Measurements from ENCODE around the gene SGCG.

Gene SGCG

DNA sequence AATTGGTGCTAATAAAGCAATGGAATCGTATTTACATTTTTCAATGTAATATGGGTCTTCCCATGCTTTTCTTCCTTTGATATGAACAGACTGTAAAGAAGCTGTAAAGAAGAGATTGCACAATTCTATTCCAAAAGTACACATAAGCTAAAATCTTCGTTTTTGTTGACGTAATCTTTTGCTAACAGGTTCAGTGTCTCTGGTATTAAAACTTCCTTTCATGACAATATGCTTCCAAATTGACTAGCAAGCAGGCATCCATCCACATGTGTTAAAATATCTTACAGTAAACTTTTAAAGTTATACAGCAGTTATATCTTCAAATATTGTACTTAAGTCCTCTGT, 19.3 kb upstream of the SGCG start:
- Histone ChIP-seq H3K4me1 (ENCODE audit: insufficient read depth, insufficient read length) (no peaks in the 10 kb centered on the region), H3K9me3 (ENCODE audit: insufficient read depth, low read length) (peaks cover 4% of the 10 kb centered on the region; the same call in 1 of the 2 replicates), H3K27me3 (ENCODE audit: insufficient read depth, insufficient read length) (peaks cover 9% of the 10 kb centered on the region), H3K9ac (ENCODE audit: insufficient read length, low read depth) (no peak overlapping the region), H3K4me3 (ENCODE audit: insufficient read length, low read depth) (no peak overlapping the region), H3K36me3 (ENCODE audit: insufficient read depth, insufficient read length, low read length) (no peaks in the 10 kb centered on the region)
- no peak for DNase-seq (ENCODE audit: low read depth, low spot score)
- TF ChIP-seq YY1 (IDR thresholded peaks at IDR 0.05; ENCODE audit: insufficient read depth, insufficient read length) (no peak), ZNF274 (IDR thresholded peaks at IDR 0.05; ENCODE audit: low read depth, low read length) (no peak), SUZ12 (IDR thresholded peaks at IDR 0.05; ENCODE audit: extremely low read depth, insufficient read depth, insufficient read length) (no peak)

DNA sequence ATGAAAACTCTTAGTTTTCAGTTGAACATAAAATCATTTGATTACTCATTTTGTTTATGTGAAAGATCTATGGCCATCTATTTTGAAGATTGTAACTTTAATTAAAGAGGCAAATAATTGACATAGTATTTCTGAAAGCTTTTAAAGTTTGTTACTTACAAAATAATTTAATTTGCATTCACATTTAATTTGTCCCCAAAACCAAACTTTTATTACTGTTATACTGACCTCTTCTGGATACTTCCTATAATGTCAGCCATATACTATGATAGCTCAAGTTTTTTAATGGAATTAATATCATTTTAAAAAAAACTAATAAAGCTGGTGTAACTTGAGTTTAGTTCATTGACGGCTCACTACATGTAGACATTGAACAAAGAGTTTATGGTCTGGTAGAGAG, 4.9 kb upstream of the SGCG start:
- H3K9me3 ChIP-seq (ENCODE audit: insufficient read depth, low read length), result no peaks in the 10 kb centered on the region
- DNase-seq (ENCODE audit: low read depth, low spot score), result no peak
- no peaks in the 10 kb centered on the region for H3K4me1 ChIP-seq (ENCODE audit: insufficient read depth, insufficient read length)
- no peaks in the 10 kb centered on the region for H3K27me3 ChIP-seq (ENCODE audit: insufficient read depth, insufficient read length)
- no peaks in the 10 kb centered on the region for H3K36me3 ChIP-seq (ENCODE audit: insufficient read depth, insufficient read length, low read length)
- H3K4me3 ChIP-seq (ENCODE audit: insufficient read length, low read depth), result no peak overlapping the region
- TF ChIP-seq YY1 (IDR thresholded peaks at IDR 0.05; ENCODE audit: insufficient read depth, insufficient read length), result no peak
- no peak for TF ChIP-seq ZNF274 (IDR thresholded peaks at IDR 0.05; ENCODE audit: low read depth, low read length)
- no peak for TF ChIP-seq SUZ12 (IDR thresholded peaks at IDR 0.05; ENCODE audit: extremely low read depth, insufficient read depth, insufficient read length)
- H3K9ac ChIP-seq (ENCODE audit: insufficient read length, low read depth), result no peak overlapping the region

DNA sequence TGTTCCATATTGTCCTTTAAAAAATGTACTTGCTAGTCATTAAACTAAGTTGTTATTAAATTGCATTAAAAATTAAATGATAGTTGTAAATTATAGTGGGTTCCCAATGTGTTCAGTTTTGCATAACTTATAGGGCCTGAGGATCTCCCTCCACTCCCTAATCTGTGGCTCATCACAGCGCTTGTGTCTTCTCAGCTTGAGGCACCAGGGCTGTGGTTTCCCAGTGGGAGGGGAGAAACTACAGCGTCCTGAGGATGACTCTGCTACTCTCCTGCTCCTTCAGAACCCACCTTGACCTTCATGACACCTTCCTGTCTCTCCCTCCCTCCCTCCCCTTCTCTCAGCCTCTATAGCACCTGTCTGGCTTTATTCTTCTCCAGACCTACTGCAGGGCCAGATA, 1.4 kb downstream of the SGCG start:
- no peak overlapping the region for H3K4me3 ChIP-seq (ENCODE audit: insufficient read length, low read depth)
- H3K36me3 ChIP-seq (ENCODE audit: insufficient read depth, insufficient read length, low read length), result no peaks in the 10 kb centered on the region
- no peaks in the 10 kb centered on the region for H3K9me3 ChIP-seq (ENCODE audit: insufficient read depth, low read length)
- no peaks in the 10 kb centered on the region for H3K4me1 ChIP-seq (ENCODE audit: insufficient read depth, insufficient read length)
- no peak for DNase-seq (ENCODE audit: low read depth, low spot score)
- no peak overlapping the region for H3K9ac ChIP-seq (ENCODE audit: insufficient read length, low read depth)
- H3K27me3 ChIP-seq (ENCODE audit: insufficient read depth, insufficient read length), result no peaks in the 10 kb centered on the region
- no peak for TF ChIP-seq YY1 (IDR thresholded peaks at IDR 0.05; ENCODE audit: insufficient read depth, insufficient read length)
- TF ChIP-seq ZNF274 (IDR thresholded peaks at IDR 0.05; ENCODE audit: low read depth, low read length), result no peak
- no peak for TF ChIP-seq SUZ12 (IDR thresholded peaks at IDR 0.05; ENCODE audit: extremely low read depth, insufficient read depth, insufficient read length)

DNA sequence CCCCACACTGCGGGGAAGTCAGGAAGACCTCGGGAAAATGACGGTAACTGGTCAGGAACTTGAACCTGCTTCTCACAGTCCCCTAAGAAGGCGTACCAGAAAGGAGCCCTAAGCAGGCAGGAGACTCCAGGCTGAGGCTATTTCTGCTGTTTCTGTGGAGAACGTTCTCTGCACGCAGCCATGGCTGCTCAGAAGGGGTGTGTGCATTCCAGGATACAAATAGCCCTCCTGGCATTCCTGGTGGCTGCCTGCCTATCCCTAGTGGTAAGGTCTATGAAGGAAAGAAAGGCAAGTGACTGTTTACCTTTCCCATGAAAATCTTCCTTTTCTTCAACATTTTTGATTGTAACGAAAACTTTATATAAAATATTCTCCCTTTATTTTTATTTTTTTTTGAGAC, 2.5 kb downstream of the SGCG start:
- DNase-seq (ENCODE audit: low read depth, low spot score), result no peak
- H3K36me3 ChIP-seq (ENCODE audit: insufficient read depth, insufficient read length, low read length), result no peaks in the 10 kb centered on the region
- no peaks in the 10 kb centered on the region for H3K4me1 ChIP-seq (ENCODE audit: insufficient read depth, insufficient read length)
- H3K4me3 ChIP-seq (ENCODE audit: insufficient read length, low read depth), result no peak overlapping the region
- no peaks in the 10 kb centered on the region for H3K27me3 ChIP-seq (ENCODE audit: insufficient read depth, insufficient read length)
- no peaks in the 10 kb centered on the region for H3K9me3 ChIP-seq (ENCODE audit: insufficient read depth, low read length)
- TF ChIP-seq ZNF274 (IDR thresholded peaks at IDR 0.05; ENCODE audit: low read depth, low read length) (no peak), YY1 (IDR thresholded peaks at IDR 0.05; ENCODE audit: insufficient read depth, insufficient read length) (no peak), SUZ12 (IDR thresholded peaks at IDR 0.05; ENCODE audit: extremely low read depth, insufficient read depth, insufficient read length) (no peak)
- no peak overlapping the region for H3K9ac ChIP-seq (ENCODE audit: insufficient read length, low read depth)

DNA sequence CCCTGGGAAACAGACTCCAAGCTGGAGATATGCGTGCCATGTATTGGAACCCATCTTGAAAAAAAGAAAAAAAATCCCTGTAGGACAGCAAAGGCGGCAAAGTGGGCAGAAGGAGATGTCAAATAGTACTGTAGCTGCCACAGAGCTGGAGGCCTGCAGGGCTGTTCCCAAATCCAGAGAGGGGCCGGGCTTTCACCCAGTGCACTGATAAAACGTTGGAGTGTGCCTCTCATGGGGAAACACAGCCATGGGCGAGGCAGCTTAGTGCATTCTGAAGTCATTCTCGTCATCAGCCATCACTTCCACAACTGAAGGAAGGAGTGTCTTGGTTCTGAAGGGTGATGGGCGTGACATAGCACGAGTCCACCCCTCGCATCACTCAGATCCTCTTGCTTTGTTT, 4.8 kb downstream of the SGCG start:
- H3K36me3 ChIP-seq (ENCODE audit: insufficient read depth, insufficient read length, low read length), result no peaks in the 10 kb centered on the region
- no peaks in the 10 kb centered on the region for H3K9me3 ChIP-seq (ENCODE audit: insufficient read depth, low read length)
- TF ChIP-seq SUZ12 (IDR thresholded peaks at IDR 0.05; ENCODE audit: extremely low read depth, insufficient read depth, insufficient read length) (no peak), YY1 (IDR thresholded peaks at IDR 0.05; ENCODE audit: insufficient read depth, insufficient read length) (no peak), ZNF274 (IDR thresholded peaks at IDR 0.05; ENCODE audit: low read depth, low read length) (no peak)
- H3K9ac ChIP-seq (ENCODE audit: insufficient read length, low read depth), result no peak overlapping the region
- no peaks in the 10 kb centered on the region for H3K27me3 ChIP-seq (ENCODE audit: insufficient read depth, insufficient read length)
- no peaks in the 10 kb centered on the region for H3K4me1 ChIP-seq (ENCODE audit: insufficient read depth, insufficient read length)
- DNase-seq (ENCODE audit: low read depth, low spot score), result no peak
- H3K4me3 ChIP-seq (ENCODE audit: insufficient read length, low read depth), result no peak overlapping the region

DNA sequence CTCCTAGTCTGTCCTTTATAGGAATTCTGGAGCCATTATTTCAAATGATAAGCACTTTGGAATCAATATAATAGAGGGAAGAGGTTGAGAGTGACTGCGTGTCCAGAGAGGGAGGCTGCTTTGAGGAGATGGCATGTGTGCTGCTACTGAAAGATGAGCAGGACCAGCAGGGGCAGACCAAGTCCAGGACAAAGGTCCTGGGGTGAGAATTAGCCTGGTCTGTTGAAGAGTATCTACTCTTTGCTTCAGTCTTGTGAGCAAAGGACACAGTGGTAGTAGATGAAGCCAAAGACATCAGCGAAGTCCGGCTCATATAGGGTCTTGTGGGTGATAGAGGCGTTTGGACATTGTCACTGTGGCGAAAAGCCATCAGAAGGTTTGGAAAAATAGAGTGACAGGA, 21.1 kb downstream of the SGCG start:
- no peak for TF ChIP-seq YY1 (IDR thresholded peaks at IDR 0.05; ENCODE audit: insufficient read depth, insufficient read length)
- TF ChIP-seq ZNF274 (IDR thresholded peaks at IDR 0.05; ENCODE audit: low read depth, low read length), result no peak
- no peak for TF ChIP-seq SUZ12 (IDR thresholded peaks at IDR 0.05; ENCODE audit: extremely low read depth, insufficient read depth, insufficient read length)
- DNase-seq (ENCODE audit: low read depth, low spot score), result no peak
- no peaks in the 10 kb centered on the region for H3K27me3 ChIP-seq (ENCODE audit: insufficient read depth, insufficient read length)
- no peak overlapping the region for H3K9ac ChIP-seq (ENCODE audit: insufficient read length, low read depth)
- H3K4me3 ChIP-seq (ENCODE audit: insufficient read length, low read depth), result no peak overlapping the region
- H3K9me3 ChIP-seq (ENCODE audit: insufficient read depth, low read length), result no peaks in the 10 kb centered on the region
- H3K4me1 ChIP-seq (ENCODE audit: insufficient read depth, insufficient read length), result no peaks in the 10 kb centered on the region
- no peaks in the 10 kb centered on the region for H3K36me3 ChIP-seq (ENCODE audit: insufficient read depth, insufficient read length, low read length)

DNA sequence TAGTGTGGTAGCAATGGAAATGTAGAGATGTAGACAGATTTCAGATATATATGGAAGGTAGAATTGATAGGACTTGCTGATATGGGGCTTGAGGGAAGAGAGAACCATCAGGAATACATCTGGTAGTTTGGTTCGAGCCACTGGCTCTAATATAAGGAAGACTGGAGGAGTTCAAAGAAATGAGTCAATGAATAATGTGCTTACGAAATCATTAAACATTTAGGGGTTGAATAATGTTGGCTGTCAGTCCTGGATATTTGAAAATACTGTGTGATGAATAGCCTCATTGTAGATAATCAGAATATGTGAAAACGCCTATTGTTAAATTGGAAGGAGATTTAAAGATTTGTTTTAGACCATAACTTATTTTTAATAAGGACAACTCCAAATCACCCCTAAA, 21.6 kb downstream of the SGCG start:
- no peak overlapping the region for H3K4me3 ChIP-seq (ENCODE audit: insufficient read length, low read depth)
- no peaks in the 10 kb centered on the region for H3K27me3 ChIP-seq (ENCODE audit: insufficient read depth, insufficient read length)
- no peaks in the 10 kb centered on the region for H3K36me3 ChIP-seq (ENCODE audit: insufficient read depth, insufficient read length, low read length)
- no peak overlapping the region for H3K9ac ChIP-seq (ENCODE audit: insufficient read length, low read depth)
- DNase-seq (ENCODE audit: low read depth, low spot score), result no peak
- no peaks in the 10 kb centered on the region for H3K4me1 ChIP-seq (ENCODE audit: insufficient read depth, insufficient read length)
- TF ChIP-seq ZNF274 (IDR thresholded peaks at IDR 0.05; ENCODE audit: low read depth, low read length), result no peak
- no peaks in the 10 kb centered on the region for H3K9me3 ChIP-seq (ENCODE audit: insufficient read depth, low read length)

DNA sequence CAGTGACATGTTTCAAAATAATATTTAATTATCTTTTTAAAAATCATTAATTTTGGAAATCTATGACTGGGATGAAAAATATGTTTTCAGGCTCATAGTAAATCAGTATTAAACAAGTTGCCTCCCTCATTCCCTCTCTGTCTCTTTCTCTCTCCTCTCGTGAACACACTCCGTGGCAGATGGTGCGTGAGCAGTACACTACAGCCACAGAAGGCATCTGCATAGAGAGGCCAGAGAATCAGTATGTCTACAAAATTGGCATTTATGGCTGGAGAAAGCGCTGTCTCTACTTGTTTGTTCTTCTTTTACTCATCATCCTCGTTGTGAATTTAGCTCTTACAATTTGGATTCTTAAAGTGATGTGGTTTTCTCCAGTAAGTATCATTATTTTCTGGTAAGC, 22.7 kb downstream of the SGCG start:
- no peak overlapping the region for H3K4me3 ChIP-seq (ENCODE audit: insufficient read length, low read depth)
- H3K9me3 ChIP-seq (ENCODE audit: insufficient read depth, low read length), result no peaks in the 10 kb centered on the region
- H3K4me1 ChIP-seq (ENCODE audit: insufficient read depth, insufficient read length), result no peaks in the 10 kb centered on the region
- TF ChIP-seq SUZ12 (IDR thresholded peaks at IDR 0.05; ENCODE audit: extremely low read depth, insufficient read depth, insufficient read length), result no peak
- no peak for TF ChIP-seq YY1 (IDR thresholded peaks at IDR 0.05; ENCODE audit: insufficient read depth, insufficient read length)
- no peak for TF ChIP-seq ZNF274 (IDR thresholded peaks at IDR 0.05; ENCODE audit: low read depth, low read length)
- no peak for DNase-seq (ENCODE audit: low read depth, low spot score)
- H3K9ac ChIP-seq (ENCODE audit: insufficient read length, low read depth), result no peak overlapping the region
- no peaks in the 10 kb centered on the region for H3K36me3 ChIP-seq (ENCODE audit: insufficient read depth, insufficient read length, low read length)
- H3K27me3 ChIP-seq (ENCODE audit: insufficient read depth, insufficient read length), result no peaks in the 10 kb centered on the region

Data from NT2/D1 (cell line).